GM19351 (cell line): Measurements from ENCODE around the gene ABHD6.
"Not testable (repeated sequence)": the region's sequence is repeated elsewhere in the genome, so short reads cannot be mapped to it uniquely, and the experiment has no call there.

Experiments used
- ATAC-seq: cut with Tn5 transposase; IDR thresholded peaks from one replicate; pipeline ENCODE4 v1.9.1; 2021; ENCODE audit warnings: mild to moderate bottlenecking, moderate library complexity; ENCODE audit not compliant: unreplicated experiment

ABHD6 gene

DNA sequence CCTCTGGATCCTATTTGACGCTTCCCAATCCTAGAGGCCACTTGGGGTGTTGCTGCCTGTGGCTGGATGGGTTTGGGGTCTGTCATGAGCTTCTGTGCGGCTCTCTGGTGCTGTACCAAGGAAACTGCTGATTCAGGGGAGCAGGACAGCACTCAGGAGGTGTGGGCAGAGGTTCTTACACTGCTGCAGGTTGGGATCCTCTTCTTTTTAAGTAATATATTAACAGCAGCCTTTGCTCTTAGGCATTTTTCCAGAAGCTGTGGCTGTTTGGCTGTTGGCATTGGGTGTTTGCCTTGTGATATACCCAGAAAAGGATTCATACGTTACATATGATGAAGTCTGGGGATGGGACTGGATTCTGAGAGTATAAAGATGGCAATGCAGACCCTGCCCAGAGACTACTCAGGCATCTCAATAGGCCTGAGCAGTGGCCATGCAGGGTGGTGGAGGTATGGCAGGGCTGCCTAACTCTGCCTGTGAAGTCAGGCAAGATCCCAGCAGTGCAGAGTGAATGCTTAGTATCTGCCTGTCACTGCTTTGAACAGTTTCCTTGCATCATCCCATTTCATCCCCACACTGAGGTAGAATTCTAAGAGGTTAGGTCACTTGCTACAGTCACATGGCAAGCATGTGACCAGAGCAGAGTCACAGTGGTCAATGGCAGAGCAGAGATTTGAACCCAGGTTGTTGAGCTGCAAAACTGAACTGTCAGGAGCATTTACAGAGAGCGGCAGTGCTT lies 3.9 kb downstream of the ABHD6 start:
- no peak for ATAC-seq

DNA sequence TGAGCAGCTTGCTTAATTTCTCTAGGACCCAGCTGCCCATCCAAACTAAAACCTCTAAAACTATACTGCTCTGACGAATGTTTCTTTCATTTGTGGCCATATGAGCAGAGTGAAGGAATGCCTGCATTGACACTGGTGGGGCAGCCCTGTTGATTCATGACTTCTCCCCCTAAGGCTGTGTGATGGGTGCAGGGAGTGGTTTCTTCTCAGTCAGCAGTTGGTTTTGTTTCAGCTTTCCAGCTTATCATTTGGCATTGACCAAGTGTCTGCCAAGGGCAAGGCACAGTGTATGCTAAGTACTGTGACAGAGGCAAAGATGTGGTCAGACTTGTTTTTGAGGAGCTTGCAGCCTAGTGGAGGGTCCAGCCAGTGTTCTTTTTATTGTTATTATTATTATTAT lies 4.7 kb downstream of the ABHD6 start:
- ATAC-seq = no peak

DNA sequence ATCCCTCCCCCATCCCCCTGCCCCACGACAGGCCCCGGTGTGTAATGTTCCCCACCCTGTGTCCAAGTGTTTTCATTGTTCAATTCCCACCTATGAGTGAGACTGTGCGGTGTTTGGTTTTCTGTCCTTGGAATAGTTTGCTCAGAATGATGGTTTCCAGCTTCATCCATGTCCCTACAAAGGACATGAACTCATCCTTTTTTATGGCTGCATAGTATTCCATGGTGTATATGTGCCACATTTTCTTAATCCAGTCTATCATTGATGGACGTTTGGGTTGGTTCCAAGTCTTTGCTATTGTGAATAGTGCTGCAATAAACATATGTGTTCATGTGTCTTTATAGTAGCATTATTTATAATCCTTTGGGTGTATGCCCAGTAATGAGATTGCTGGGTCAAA lies 5.3 kb downstream of the ABHD6 start:
- not testable (repeated sequence) for ATAC-seq

DNA sequence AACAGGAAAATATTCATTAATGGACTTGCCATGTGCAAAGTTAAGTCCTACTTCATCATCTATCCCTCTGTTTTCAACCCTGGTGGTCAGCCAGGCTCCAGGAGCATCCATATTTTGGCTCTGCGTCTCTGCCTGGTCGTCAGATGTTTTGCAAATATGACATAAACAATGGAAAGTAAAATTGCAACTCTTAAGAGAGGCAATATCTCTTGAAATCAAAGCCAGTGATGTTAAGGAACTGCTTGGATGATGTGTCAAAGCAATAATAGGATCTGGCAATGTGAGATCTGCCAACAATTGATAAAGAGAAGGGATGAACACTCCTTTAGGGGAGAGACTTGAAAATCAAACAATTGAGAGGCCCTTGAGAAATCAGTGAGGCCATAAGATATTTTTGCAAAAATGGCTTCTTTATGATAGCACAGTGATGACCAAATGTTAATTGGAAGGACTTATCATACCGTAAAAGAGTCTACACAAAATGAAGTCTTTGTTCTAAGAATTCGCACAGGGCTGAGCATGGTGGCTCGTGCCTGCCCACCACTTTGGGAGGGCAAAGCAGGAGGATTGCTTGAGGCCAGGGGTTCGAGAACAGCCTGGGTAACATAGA lies 6.5 kb downstream of the ABHD6 start:
- no peak for ATAC-seq

DNA sequence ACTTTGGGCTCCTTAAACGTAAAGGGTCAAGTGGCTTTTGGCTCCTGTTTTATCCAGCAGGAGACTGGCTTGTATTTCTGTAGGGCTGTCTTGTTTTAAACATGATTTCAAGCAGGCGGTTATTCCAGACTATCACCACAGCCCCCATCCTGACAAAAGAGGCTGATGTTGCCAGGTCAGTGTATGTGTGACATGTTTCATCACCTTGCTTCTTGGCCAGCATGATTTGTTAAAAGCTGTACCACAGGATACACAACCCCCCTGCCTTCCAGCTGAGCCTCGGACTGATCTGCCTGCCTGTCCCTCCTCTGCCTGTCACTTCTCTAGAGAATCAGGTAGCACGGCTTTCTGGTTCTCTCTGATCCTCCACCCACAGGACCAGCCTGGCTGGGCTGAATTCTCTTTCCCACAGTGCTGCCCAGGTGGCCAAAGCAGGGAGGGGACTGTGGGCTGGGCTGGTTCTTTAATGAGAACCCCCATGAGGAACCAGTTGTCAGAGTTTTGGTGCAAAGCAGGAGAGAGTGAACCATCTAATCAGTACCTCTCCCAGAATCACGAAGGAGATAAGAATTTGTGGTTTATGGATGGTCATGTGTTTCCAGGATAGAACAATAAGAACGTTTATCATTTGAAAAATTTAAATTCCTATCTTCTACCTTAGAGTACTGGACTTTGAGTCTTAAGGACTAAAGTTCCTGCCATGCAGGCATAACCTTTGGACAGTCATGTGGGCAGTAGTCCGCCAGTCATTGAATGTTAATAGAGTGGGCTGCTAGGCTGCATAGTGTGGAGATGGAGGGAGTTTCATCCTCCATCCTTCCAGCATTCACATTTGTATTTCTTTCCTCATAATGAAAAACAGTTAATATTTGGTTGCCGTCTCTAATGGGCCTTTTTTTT lies 8.8 kb downstream of the ABHD6 start:
- ATAC-seq = no peak

DNA sequence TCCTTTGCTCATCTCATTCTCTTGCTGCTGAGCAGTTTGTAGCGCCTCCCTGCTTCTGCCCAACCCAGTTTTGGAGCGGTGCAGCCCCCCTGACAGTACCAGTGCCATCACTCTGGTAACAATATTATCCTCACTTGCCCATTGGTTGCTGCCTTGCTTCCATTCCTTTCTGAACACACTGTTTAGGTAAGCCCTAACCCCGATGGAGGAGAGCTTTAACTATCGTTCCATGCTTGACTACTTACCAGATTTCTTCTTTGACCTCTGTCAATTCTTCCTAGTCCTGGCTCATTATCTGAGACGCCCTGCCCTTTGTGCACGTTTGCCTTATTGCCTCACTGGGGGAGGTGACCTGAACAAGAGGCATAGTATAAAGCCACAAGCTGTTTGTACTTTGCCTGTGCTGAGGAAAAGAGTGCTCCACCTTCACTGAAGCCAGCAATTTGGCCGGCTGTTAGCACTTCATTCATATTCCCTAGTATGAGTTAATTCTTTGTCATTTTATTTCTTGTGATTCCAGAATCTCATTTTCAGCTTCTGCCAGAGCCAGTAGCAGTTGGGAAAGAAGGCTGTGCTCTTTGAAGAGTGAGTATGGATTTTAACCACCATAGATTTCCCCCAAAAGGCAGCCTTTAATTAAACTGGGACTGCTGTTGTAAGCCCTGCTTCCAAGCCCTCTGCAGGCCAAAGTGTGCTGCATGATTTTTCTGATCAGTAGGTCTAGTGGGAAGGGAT lies 11.9 kb downstream of the ABHD6 start:
- no peak for ATAC-seq

DNA sequence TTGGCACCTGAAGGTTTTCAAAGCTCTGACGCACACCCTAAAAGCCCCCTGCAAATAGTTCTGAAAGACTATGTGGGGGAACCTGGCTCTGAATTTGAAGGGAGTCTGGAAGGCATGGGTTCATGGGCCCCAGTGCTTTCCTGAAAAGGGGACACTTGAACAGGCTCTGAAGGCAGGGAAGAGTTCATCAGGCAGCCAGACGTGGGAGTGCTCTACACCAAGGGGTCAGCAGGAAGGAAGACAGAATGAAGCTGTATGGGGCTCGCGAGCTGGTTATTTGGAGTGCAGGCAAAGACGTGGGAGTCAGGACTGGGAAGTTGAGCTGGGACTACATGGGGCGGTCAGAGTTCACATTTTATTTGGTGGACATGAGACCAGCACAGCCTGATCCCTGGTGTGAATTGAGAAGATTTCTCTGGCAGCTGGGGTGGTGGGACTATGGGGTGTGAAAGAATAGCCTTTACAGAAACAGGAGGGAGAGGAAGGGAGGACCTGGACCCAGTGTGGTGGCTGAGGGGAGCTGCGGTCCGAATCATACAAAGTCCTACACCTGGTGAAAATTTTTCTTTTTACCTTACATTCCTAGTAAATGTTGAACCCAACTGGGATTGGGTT lies 12.6 kb downstream of the ABHD6 start:
- ATAC-seq = no peak

- ATAC-seq = no peak
These were observed 14.0 kb downstream of the ABHD6 start for GRCh38 chr3:58251631-58252035.

- ATAC-seq = no peak
These were observed 16.6 kb downstream of the ABHD6 start for GRCh38 chr3:58254144-58254543.

DNA sequence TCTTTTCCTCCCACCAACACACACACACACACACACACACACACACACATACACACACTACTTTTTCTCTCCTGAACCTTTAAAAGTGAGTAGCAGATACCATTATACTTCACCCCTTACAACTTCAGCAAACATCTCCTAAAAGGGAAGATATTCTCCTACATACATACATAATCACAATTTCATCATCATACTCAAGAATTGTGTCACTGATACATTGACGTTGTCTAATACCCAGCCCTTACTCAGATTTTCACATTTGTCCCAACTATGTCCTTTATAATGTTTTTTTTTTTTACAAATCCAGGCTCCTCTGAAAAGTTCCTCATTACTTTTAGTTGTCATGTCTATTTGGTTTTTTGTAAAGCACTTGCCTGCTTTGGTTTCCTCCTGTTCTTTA lies 18.5 kb downstream of the ABHD6 start:
- ATAC-seq = no peak

- ATAC-seq = no peak
These were observed 18.9 kb downstream of the ABHD6 start for GRCh38 chr3:58256511-58256910.

DNA sequence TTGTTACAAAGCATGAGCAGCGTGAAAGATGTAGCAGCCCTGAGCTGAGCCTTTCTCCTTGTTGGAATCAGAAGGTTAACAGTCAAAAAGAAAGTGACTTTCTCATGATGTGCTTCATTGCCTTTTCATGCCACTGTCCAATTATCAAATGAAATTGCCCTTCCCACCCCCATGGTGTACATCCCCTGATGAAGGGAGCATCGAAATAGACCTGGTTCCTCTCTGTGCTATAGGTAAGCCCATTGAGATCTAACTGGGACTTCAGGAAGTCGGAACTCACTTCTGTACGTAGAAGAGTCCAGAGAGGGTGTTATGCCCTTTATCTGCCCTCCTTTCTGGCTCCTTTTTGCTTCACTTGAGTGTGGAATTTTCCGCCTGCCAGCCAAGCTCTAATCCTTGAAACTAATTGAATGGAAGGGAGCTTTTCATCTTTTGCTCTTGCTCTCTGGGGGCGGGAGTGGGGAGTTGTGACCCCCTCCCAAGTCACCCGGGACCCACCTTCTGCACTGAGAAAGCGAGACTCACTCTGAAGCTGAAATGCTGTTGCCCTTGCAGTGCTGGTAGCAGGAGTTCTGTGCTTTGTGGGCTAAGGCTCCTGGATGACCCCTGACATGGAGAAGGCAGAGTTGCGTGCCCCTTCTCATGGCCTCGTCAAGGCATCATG lies 20.9 kb downstream of the ABHD6 start:
- ATAC-seq = no peak

DNA sequence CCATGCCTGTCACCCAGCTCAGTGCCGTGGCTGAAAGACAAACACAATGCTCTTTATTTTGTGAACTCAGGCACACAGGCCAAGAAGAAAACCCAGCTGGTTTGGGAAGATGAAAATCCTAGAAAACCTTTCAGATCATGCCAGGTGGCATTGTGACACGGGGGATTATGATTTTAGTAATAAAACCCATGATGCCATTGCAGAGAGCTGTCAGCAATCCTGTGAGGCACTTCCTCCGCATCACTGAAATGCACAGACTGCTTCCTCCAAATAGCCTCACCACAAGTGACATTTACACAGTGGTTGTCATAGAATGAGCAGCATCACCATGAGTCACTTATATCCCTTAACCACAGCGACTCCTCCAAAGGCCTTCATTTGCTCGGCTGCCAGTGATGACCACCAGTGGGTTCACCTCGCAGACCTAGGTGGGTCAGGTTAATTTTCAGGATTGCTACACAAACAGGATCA lies 22.7 kb downstream of the ABHD6 start:
- ATAC-seq = no peak

GRCh38 chr3:58260733-58261132 lies 23.1 kb downstream of the ABHD6 start:
- ATAC-seq = no peak

DNA sequence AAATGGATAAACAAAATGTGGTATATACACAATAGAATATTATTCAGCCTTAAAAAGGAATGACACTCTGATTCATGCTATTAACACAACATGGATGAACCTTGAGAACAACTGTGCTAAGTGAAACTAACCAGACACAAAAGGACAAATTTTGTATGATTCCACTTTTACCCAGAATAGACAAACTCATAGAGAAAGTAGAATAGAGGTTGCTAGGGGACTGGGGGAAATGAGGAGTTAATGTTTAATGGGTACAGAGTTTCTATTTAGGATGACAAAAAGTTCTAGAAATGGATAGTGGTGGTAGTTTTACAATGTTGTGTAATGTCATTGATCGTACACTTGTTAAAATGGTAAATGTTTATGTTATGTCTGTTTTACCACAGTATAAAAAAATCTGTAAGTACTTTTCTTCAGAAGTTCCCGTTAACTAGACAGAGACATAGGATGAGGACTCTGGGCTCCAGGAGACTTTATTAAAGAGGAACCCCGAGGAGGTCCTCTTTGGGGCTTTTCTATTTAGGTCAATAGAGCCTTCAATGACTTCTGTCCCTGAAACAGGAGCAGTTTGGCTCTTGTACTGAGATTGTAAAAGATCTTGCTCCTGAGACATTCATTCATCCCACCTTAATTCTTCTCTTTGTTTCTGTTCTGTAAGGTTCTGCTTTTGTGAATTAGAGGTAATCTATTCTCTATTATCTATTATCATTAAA lies 24.5 kb downstream of the ABHD6 start:
- no peak for ATAC-seq

GRCh38 chr3:58266577-58266976 lies 29.0 kb downstream of the ABHD6 start:
- no peak for ATAC-seq

DNA sequence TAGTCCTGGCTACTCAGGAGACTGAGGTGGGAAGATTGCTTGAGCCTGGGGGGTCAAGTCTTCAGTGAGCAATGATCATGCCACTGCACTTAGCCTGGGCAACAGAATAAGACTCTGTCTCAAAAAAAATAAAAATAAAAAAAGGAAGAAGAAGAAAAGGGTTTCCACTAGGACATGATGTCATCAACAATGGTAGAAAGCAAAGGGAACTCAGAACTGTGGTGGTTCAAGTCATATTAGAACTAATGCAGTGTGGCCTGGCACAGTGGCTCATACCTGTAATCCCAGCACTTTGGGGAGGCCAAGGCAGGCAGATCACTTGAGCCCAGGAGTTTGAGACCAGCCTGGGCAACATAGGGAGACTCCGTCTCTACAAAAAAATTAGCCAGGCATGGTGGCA lies 30.0 kb downstream of the ABHD6 start:
- ATAC-seq = not testable (repeated sequence)

- ATAC-seq = no peak
These were observed 31.8 kb downstream of the ABHD6 start for GRCh38 chr3:58269356-58269755.

DNA sequence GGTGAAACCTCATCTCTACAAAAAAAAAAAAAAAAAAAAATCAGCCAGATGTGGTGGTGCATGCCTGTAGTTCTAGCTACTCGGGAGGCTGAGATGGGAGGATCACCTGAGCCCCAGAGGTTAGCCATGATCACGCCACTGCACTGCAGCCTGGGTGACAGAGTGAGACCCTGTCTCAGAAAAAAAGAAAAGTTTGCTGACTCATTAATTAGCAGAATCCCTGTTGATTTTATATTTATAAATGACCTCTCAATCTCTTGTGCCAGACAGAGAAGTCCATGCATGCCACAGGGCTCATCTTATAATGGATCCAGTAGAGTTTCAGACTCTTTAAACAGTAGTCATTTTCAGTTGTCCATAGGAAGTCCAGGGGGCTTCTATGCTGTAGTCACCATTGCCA lies 32.9 kb downstream of the ABHD6 start:
- ATAC-seq = no peak
